H9 (cell line): ENCODE results near the gene MYL2. TPM values are rescaled to one million over a fixed set of nuclear protein-coding genes. Genes with fewer than 3 reads are reported as not detected.

Experiments used
- DNase-seq: peaks from one replicate; pipeline ENCODE4 v3.0.0-alpha.2; 2017
- H2AFZ ChIP-seq: one replicate; pipeline ENCODE4 v1.6.1; 2013; ENCODE audit warnings: mild to moderate bottlenecking, low read length, control low read depth, moderate library complexity
- H2AK5ac ChIP-seq: 2 replicates; pipeline ENCODE4 v1.6.1; 2013; ENCODE audit warnings: low read length, control low read depth, mixed read lengths; ENCODE audit not compliant: insufficient read length
- H2BK120ac ChIP-seq: one replicate; pipeline ENCODE4 v1.6.1; 2013; ENCODE audit warnings: low read depth, mild to moderate bottlenecking, low read length, control low read depth, inconsistent platforms; ENCODE audit not compliant: poor library complexity, severe bottlenecking
- H2BK12ac ChIP-seq: 2 replicates; pipeline ENCODE4 v1.6.1; 2013; ENCODE audit warnings: low read length, control low read depth, mixed read lengths, low read depth; ENCODE audit not compliant: insufficient read length
- H2BK15ac ChIP-seq: 2 replicates; pipeline ENCODE4 v1.6.1; 2013; ENCODE audit warnings: low read depth, low read length, control low read depth
- H2BK20ac ChIP-seq: one replicate; pipeline ENCODE4 v1.6.1; 2013; ENCODE audit warnings: low read depth, mild to moderate bottlenecking, low read length, control low read depth, inconsistent platforms; ENCODE audit not compliant: poor library complexity, severe bottlenecking
- H2BK5ac ChIP-seq: 2 replicates; pipeline ENCODE4 v1.6.1; 2013; ENCODE audit warnings: low read length, control low read depth, mixed read lengths; ENCODE audit not compliant: insufficient read length
- H3K14ac ChIP-seq: 2 replicates; pipeline ENCODE4 v1.6.1; 2013; ENCODE audit warnings: low read length, control low read depth; ENCODE audit not compliant: insufficient read depth
- H3K18ac ChIP-seq: 2 replicates; pipeline ENCODE4 v1.6.1; 2013; ENCODE audit warnings: low read depth, mild to moderate bottlenecking, mixed read lengths, low read length, control low read depth; ENCODE audit not compliant: insufficient read length
- H3K23ac ChIP-seq: 2 replicates; pipeline ENCODE4 v1.6.1; 2013; ENCODE audit warnings: low read length, control low read depth, mixed read lengths, low read depth; ENCODE audit not compliant: insufficient read length
- H3K23me2 ChIP-seq: 2 replicates; pipeline ENCODE4 v1.6.1; 2013; ENCODE audit warnings: low read depth, mild to moderate bottlenecking, mixed read lengths, low read length, control low read depth; ENCODE audit not compliant: insufficient read length, poor library complexity, severe bottlenecking
- H3K27ac ChIP-seq: 2 replicates; pipeline ENCODE4 v1.5.1; 2013; ENCODE audit warnings: low read length, control low read depth, mixed read lengths, low read depth; ENCODE audit not compliant: insufficient read length
- H3K27me3 ChIP-seq: 2 replicates; pipeline ENCODE4 v1.6.1; 2013; ENCODE audit warnings: low read length, control low read depth, inconsistent platforms; ENCODE audit not compliant: insufficient read depth
- H3K4ac ChIP-seq: 2 replicates; pipeline ENCODE4 v1.6.1; 2013; ENCODE audit warnings: low read depth, mild to moderate bottlenecking, control low read depth, inconsistent platforms, low read length, moderate library complexity
- H3K4me1 ChIP-seq: 2 replicates; pipeline ENCODE4 v1.6.1; 2013; ENCODE audit warnings: low read length, control low read depth, inconsistent platforms; ENCODE audit not compliant: insufficient read depth
- H3K4me2 ChIP-seq: 2 replicates; pipeline ENCODE4 v1.6.1; 2013; ENCODE audit warnings: low read length, control low read depth, mixed read lengths; ENCODE audit not compliant: insufficient read length, insufficient read depth
- H3K56ac ChIP-seq: 2 replicates; pipeline ENCODE4 v1.6.1; 2013; ENCODE audit warnings: low read depth, mild to moderate bottlenecking, mixed read lengths, low read length, control low read depth; ENCODE audit not compliant: insufficient read length
- H3K79me1 ChIP-seq: 2 replicates; pipeline ENCODE4 v1.6.1; 2013; ENCODE audit warnings: low read depth, mild to moderate bottlenecking, moderate library complexity, low read length, control low read depth, inconsistent platforms; ENCODE audit not compliant: insufficient read depth, poor library complexity, severe bottlenecking
- H3K79me2 ChIP-seq: 2 replicates; pipeline ENCODE4 v1.6.1; 2013; ENCODE audit warnings: low read length, control low read depth, inconsistent platforms; ENCODE audit not compliant: insufficient read depth
- H3K9ac ChIP-seq: 2 replicates; pipeline ENCODE4 v1.6.1; 2013; ENCODE audit warnings: low read length, control low read depth, mixed read lengths; ENCODE audit not compliant: insufficient read length; ENCODE audit errors: extremely low read depth
- H3K9me3 ChIP-seq: one replicate; pipeline ENCODE4 v1.6.1; 2013; ENCODE audit warnings: low read depth, low read length, inconsistent platforms; ENCODE audit not compliant: control insufficient read depth
- H3T11ph ChIP-seq: one replicate; pipeline ENCODE4 v1.6.1; 2013; ENCODE audit warnings: mild to moderate bottlenecking, low read length, control low read depth, inconsistent platforms
- H4K20me1 ChIP-seq: one replicate; pipeline ENCODE4 v1.6.1; 2013; ENCODE audit not compliant: control insufficient read depth, insufficient read length, insufficient read depth
- H4K5ac ChIP-seq: 2 replicates; pipeline ENCODE4 v1.6.1; 2013; ENCODE audit warnings: low read depth, mild to moderate bottlenecking, mixed read lengths, low read length, control low read depth; ENCODE audit not compliant: insufficient read length
- H4K8ac ChIP-seq: replicated peaks from 2 replicates; pipeline ENCODE4 v1.6.1; 2013; ENCODE audit warnings: low read length, control low read depth, mixed read lengths, low read depth; ENCODE audit not compliant: insufficient read length
- H4K91ac ChIP-seq: 2 replicates; pipeline ENCODE4 v1.6.1; 2013; ENCODE audit warnings: low read depth, mild to moderate bottlenecking, moderate library complexity, mixed read lengths, low read length, control low read depth; ENCODE audit not compliant: insufficient read length
- H3K27ac Mint-ChIP-seq, 3 experiments: 2 replicates in 2 of 3; 3 replicates in 1 of 3; pipeline ENCODE4 v1.8.0; 2020 to 2021; ENCODE audit warnings: mixed read lengths in 3 of 3, mild to moderate bottlenecking in 1 of 3, moderate library complexity in 1 of 3
- H3K27me3 Mint-ChIP-seq: 2 replicates; pipeline ENCODE4 v1.8.0; 2021; ENCODE audit warnings: low read depth, mild to moderate bottlenecking, moderate library complexity, mixed read lengths
- H3K36me3 Mint-ChIP-seq, 3 experiments: 2 replicates in 2 of 3; 3 replicates in 1 of 3; pipeline ENCODE4 v1.8.0; 2020 to 2021; ENCODE audit warnings: low read depth in 3 of 3, mixed read lengths in 3 of 3; ENCODE audit not compliant: insufficient read depth in 1 of 3
- H3K4me1 Mint-ChIP-seq, 2 experiments: 2 replicates each; pipeline ENCODE4 v1.8.0; 2020; ENCODE audit warnings: mixed read lengths in 2 of 2
- H3K4me3 Mint-ChIP-seq, 2 experiments: 2 replicates in 1 of 2; 3 replicates in 1 of 2; pipeline ENCODE4 v1.8.0; 2020 to 2021; ENCODE audit warnings: mild to moderate bottlenecking in 2 of 2, mixed read lengths in 2 of 2, moderate library complexity in 1 of 2
- H3K9me3 Mint-ChIP-seq, 2 experiments: 2 replicates in 1 of 2; 3 replicates in 1 of 2; pipeline ENCODE4 v1.8.0; 2020; ENCODE audit warnings: mild to moderate bottlenecking in 2 of 2, mixed read lengths in 2 of 2, moderate library complexity in 1 of 2
- WGBS: extraction: QIAGEN DNeasy Blood & Tissue Kit; methylation state at CpG from one replicate; pipeline ENCODE4 v1.1.7; 2013; ENCODE audit warnings: missing lambda C conversion rate, low lambda C conversion rate, mixed read lengths; ENCODE audit not compliant: insufficient read length; ENCODE audit errors: extremely low coverage; 5-methylcytosine and 5-hydroxymethylcytosine counted together
- total RNA-seq: library from RNA; stranded (reverse); gene quantifications from 2 replicates; pipeline ENCODE4 v1.2.1, GENCODE V29; 2021
- TF ChIP-seq, protein P1 (sequence below): fragments of 200-600 bp; sonication (generic); conservative IDR thresholded peaks from 3 replicates; pipeline ENCODE4 v1.8.0; 2021; ENCODE audit warnings: antibody characterized with exemption, mild to moderate bottlenecking

MYL2 gene
- total RNA-seq, 1 experiment from 2014 or later, result not detected

- no peak overlapping the region for H4K91ac ChIP-seq
- no peak overlapping the region for H3K14ac ChIP-seq
- H3K9ac ChIP-seq, result no peak overlapping the region
- H3K56ac ChIP-seq, result no peak overlapping the region
- H3K4me1 Mint-ChIP-seq, result peaks cover 37 to 43% of the 10 kb centered on the region in 2 experiments
- H3K27me3 ChIP-seq, result no peaks in the 10 kb centered on the region
- no peak overlapping the region for H2BK120ac ChIP-seq
- no peaks in the 10 kb centered on the region for H3K79me1 ChIP-seq
- H3K27ac Mint-ChIP-seq, result peak overlapping the region in 2 of 3 experiments; percentile 31 to 57; a peak in 2 of 7 replicates
- H4K5ac ChIP-seq, result no peak overlapping the region
- no peak overlapping the region for H3K4ac ChIP-seq
- 0 out of 7 replicates have a peak, but pooled peaks cover 0 to 4% (median 0%) of the 10 kb centered on the region in 3 experiments for H3K36me3 Mint-ChIP-seq
- H3K27ac ChIP-seq, result no peak overlapping the region
- no peaks in the 10 kb centered on the region for H3K23me2 ChIP-seq
- H3K9me3 Mint-ChIP-seq, result no peaks in the 10 kb centered on the region; a peak in 2 of 5 replicates
- H3K4me1 ChIP-seq, result peaks cover under 1% of the 10 kb centered on the region; the same call in 1 of the 2 replicates
- WGBS, result no CpG with 5 or more reads among the region's 5 CpGs
- H3K79me2 ChIP-seq, result no peaks in the 10 kb centered on the region
- no peak overlapping the region for H2BK20ac ChIP-seq
- TF ChIP-seq, protein P1, sequence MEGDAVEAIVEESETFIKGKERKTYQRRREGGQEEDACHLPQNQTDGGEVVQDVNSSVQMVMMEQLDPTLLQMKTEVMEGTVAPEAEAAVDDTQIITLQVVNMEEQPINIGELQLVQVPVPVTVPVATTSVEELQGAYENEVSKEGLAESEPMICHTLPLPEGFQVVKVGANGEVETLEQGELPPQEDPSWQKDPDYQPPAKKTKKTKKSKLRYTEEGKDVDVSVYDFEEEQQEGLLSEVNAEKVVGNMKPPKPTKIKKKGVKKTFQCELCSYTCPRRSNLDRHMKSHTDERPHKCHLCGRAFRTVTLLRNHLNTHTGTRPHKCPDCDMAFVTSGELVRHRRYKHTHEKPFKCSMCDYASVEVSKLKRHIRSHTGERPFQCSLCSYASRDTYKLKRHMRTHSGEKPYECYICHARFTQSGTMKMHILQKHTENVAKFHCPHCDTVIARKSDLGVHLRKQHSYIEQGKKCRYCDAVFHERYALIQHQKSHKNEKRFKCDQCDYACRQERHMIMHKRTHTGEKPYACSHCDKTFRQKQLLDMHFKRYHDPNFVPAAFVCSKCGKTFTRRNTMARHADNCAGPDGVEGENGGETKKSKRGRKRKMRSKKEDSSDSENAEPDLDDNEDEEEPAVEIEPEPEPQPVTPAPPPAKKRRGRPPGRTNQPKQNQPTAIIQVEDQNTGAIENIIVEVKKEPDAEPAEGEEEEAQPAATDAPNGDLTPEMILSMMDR, result no peak
- no peak overlapping the region for H3K23ac ChIP-seq
- no peak overlapping the region for H3K18ac ChIP-seq
- H2BK5ac ChIP-seq, result no peak overlapping the region
- H2BK15ac ChIP-seq, result no peak overlapping the region
- H3T11ph ChIP-seq, result no peak overlapping the region
- no peaks in the 10 kb centered on the region for H4K20me1 ChIP-seq
- H4K8ac ChIP-seq, result no peak overlapping the region
- H2AK5ac ChIP-seq, result no peak overlapping the region
- DNase-seq, result no peak
- no peak overlapping the region for H3K4me3 Mint-ChIP-seq
- H3K9me3 ChIP-seq, result no peaks in the 10 kb centered on the region
- no peak overlapping the region for H3K4me2 ChIP-seq
- peaks cover 2% of the 10 kb centered on the region for H3K27me3 Mint-ChIP-seq
- H2BK12ac ChIP-seq, result no peak overlapping the region
- H2AFZ ChIP-seq, result no peak overlapping the region
Measured at GRCh38 chr12:110917467-110917866, 2.9 kb downstream of the MYL2 start.
